H9 (cell line): ENCODE data around the gene MST1. TPM values are rescaled to one million over a fixed set of nuclear protein-coding genes. Genes with fewer than 3 reads are reported as not detected.

Source experiments
- DNase-seq: peaks from one replicate; pipeline ENCODE4 v3.0.0-alpha.2; 2017
- H2AFZ ChIP-seq: one replicate; pipeline ENCODE4 v1.6.1; 2013; ENCODE audit warnings: mild to moderate bottlenecking, low read length, control low read depth, moderate library complexity
- H2AK5ac ChIP-seq: 2 replicates; pipeline ENCODE4 v1.6.1; 2013; ENCODE audit warnings: low read length, control low read depth, mixed read lengths; ENCODE audit not compliant: insufficient read length
- H2BK120ac ChIP-seq: one replicate; pipeline ENCODE4 v1.6.1; 2013; ENCODE audit warnings: low read depth, mild to moderate bottlenecking, low read length, control low read depth, inconsistent platforms; ENCODE audit not compliant: poor library complexity, severe bottlenecking
- H2BK12ac ChIP-seq: 2 replicates; pipeline ENCODE4 v1.6.1; 2013; ENCODE audit warnings: low read length, control low read depth, mixed read lengths, low read depth; ENCODE audit not compliant: insufficient read length
- H2BK15ac ChIP-seq: 2 replicates; pipeline ENCODE4 v1.6.1; 2013; ENCODE audit warnings: low read depth, low read length, control low read depth
- H2BK20ac ChIP-seq: one replicate; pipeline ENCODE4 v1.6.1; 2013; ENCODE audit warnings: low read depth, mild to moderate bottlenecking, low read length, control low read depth, inconsistent platforms; ENCODE audit not compliant: poor library complexity, severe bottlenecking
- H2BK5ac ChIP-seq: 2 replicates; pipeline ENCODE4 v1.6.1; 2013; ENCODE audit warnings: low read length, control low read depth, mixed read lengths; ENCODE audit not compliant: insufficient read length
- H3K14ac ChIP-seq: 2 replicates; pipeline ENCODE4 v1.6.1; 2013; ENCODE audit warnings: low read length, control low read depth; ENCODE audit not compliant: insufficient read depth
- H3K18ac ChIP-seq: 2 replicates; pipeline ENCODE4 v1.6.1; 2013; ENCODE audit warnings: low read depth, mild to moderate bottlenecking, mixed read lengths, low read length, control low read depth; ENCODE audit not compliant: insufficient read length
- H3K23ac ChIP-seq: 2 replicates; pipeline ENCODE4 v1.6.1; 2013; ENCODE audit warnings: low read length, control low read depth, mixed read lengths, low read depth; ENCODE audit not compliant: insufficient read length
- H3K23me2 ChIP-seq: 2 replicates; pipeline ENCODE4 v1.6.1; 2013; ENCODE audit warnings: low read depth, mild to moderate bottlenecking, mixed read lengths, low read length, control low read depth; ENCODE audit not compliant: insufficient read length, poor library complexity, severe bottlenecking
- H3K27ac ChIP-seq: 2 replicates; pipeline ENCODE4 v1.5.1; 2013; ENCODE audit warnings: low read length, control low read depth, mixed read lengths, low read depth; ENCODE audit not compliant: insufficient read length
- H3K27me3 ChIP-seq: 2 replicates; pipeline ENCODE4 v1.6.1; 2013; ENCODE audit warnings: low read length, control low read depth, inconsistent platforms; ENCODE audit not compliant: insufficient read depth
- H3K4ac ChIP-seq: 2 replicates; pipeline ENCODE4 v1.6.1; 2013; ENCODE audit warnings: low read depth, mild to moderate bottlenecking, control low read depth, inconsistent platforms, low read length, moderate library complexity
- H3K4me1 ChIP-seq: 2 replicates; pipeline ENCODE4 v1.6.1; 2013; ENCODE audit warnings: low read length, control low read depth, inconsistent platforms; ENCODE audit not compliant: insufficient read depth
- H3K4me2 ChIP-seq: 2 replicates; pipeline ENCODE4 v1.6.1; 2013; ENCODE audit warnings: low read length, control low read depth, mixed read lengths; ENCODE audit not compliant: insufficient read length, insufficient read depth
- H3K56ac ChIP-seq: 2 replicates; pipeline ENCODE4 v1.6.1; 2013; ENCODE audit warnings: low read depth, mild to moderate bottlenecking, mixed read lengths, low read length, control low read depth; ENCODE audit not compliant: insufficient read length
- H3K79me1 ChIP-seq: 2 replicates; pipeline ENCODE4 v1.6.1; 2013; ENCODE audit warnings: low read depth, mild to moderate bottlenecking, moderate library complexity, low read length, control low read depth, inconsistent platforms; ENCODE audit not compliant: insufficient read depth, poor library complexity, severe bottlenecking
- H3K79me2 ChIP-seq: 2 replicates; pipeline ENCODE4 v1.6.1; 2013; ENCODE audit warnings: low read length, control low read depth, inconsistent platforms; ENCODE audit not compliant: insufficient read depth
- H3K9ac ChIP-seq: 2 replicates; pipeline ENCODE4 v1.6.1; 2013; ENCODE audit warnings: low read length, control low read depth, mixed read lengths; ENCODE audit not compliant: insufficient read length; ENCODE audit errors: extremely low read depth
- H3K9me3 ChIP-seq: one replicate; pipeline ENCODE4 v1.6.1; 2013; ENCODE audit warnings: low read depth, low read length, inconsistent platforms; ENCODE audit not compliant: control insufficient read depth
- H3T11ph ChIP-seq: one replicate; pipeline ENCODE4 v1.6.1; 2013; ENCODE audit warnings: mild to moderate bottlenecking, low read length, control low read depth, inconsistent platforms
- H4K20me1 ChIP-seq: one replicate; pipeline ENCODE4 v1.6.1; 2013; ENCODE audit not compliant: control insufficient read depth, insufficient read length, insufficient read depth
- H4K5ac ChIP-seq: 2 replicates; pipeline ENCODE4 v1.6.1; 2013; ENCODE audit warnings: low read depth, mild to moderate bottlenecking, mixed read lengths, low read length, control low read depth; ENCODE audit not compliant: insufficient read length
- H4K8ac ChIP-seq: replicated peaks from 2 replicates; pipeline ENCODE4 v1.6.1; 2013; ENCODE audit warnings: low read length, control low read depth, mixed read lengths, low read depth; ENCODE audit not compliant: insufficient read length
- H4K91ac ChIP-seq: 2 replicates; pipeline ENCODE4 v1.6.1; 2013; ENCODE audit warnings: low read depth, mild to moderate bottlenecking, moderate library complexity, mixed read lengths, low read length, control low read depth; ENCODE audit not compliant: insufficient read length
- H3K27ac Mint-ChIP-seq, 3 experiments: 2 replicates in 2 of 3; 3 replicates in 1 of 3; pipeline ENCODE4 v1.8.0; 2020 to 2021; ENCODE audit warnings: mixed read lengths in 3 of 3, mild to moderate bottlenecking in 1 of 3, moderate library complexity in 1 of 3
- H3K27me3 Mint-ChIP-seq: 2 replicates; pipeline ENCODE4 v1.8.0; 2021; ENCODE audit warnings: low read depth, mild to moderate bottlenecking, moderate library complexity, mixed read lengths
- H3K36me3 Mint-ChIP-seq, 3 experiments: 2 replicates in 2 of 3; 3 replicates in 1 of 3; pipeline ENCODE4 v1.8.0; 2020 to 2021; ENCODE audit warnings: low read depth in 3 of 3, mixed read lengths in 3 of 3; ENCODE audit not compliant: insufficient read depth in 1 of 3
- H3K4me1 Mint-ChIP-seq, 2 experiments: 2 replicates each; pipeline ENCODE4 v1.8.0; 2020; ENCODE audit warnings: mixed read lengths in 2 of 2
- H3K4me3 Mint-ChIP-seq, 2 experiments: 2 replicates in 1 of 2; 3 replicates in 1 of 2; pipeline ENCODE4 v1.8.0; 2020 to 2021; ENCODE audit warnings: mild to moderate bottlenecking in 2 of 2, mixed read lengths in 2 of 2, moderate library complexity in 1 of 2
- H3K9me3 Mint-ChIP-seq, 2 experiments: 2 replicates in 1 of 2; 3 replicates in 1 of 2; pipeline ENCODE4 v1.8.0; 2020; ENCODE audit warnings: mild to moderate bottlenecking in 2 of 2, mixed read lengths in 2 of 2, moderate library complexity in 1 of 2
- WGBS: extraction: QIAGEN DNeasy Blood & Tissue Kit; methylation state at CpG from one replicate; pipeline ENCODE4 v1.1.7; 2013; ENCODE audit warnings: missing lambda C conversion rate, low lambda C conversion rate, mixed read lengths; ENCODE audit not compliant: insufficient read length; ENCODE audit errors: extremely low coverage; 5-methylcytosine and 5-hydroxymethylcytosine counted together
- total RNA-seq: library from RNA; stranded (reverse); gene quantifications from 2 replicates; pipeline ENCODE4 v1.2.1, GENCODE V29; 2021
- TF ChIP-seq, protein P1 (sequence below): fragments of 200-600 bp; sonication (generic); conservative IDR thresholded peaks from 3 replicates; pipeline ENCODE4 v1.8.0; 2021; ENCODE audit warnings: antibody characterized with exemption, mild to moderate bottlenecking

The MST1 gene
- total RNA-seq, 1 experiment from 2014 or later, result 8.9 TPM

DNA sequence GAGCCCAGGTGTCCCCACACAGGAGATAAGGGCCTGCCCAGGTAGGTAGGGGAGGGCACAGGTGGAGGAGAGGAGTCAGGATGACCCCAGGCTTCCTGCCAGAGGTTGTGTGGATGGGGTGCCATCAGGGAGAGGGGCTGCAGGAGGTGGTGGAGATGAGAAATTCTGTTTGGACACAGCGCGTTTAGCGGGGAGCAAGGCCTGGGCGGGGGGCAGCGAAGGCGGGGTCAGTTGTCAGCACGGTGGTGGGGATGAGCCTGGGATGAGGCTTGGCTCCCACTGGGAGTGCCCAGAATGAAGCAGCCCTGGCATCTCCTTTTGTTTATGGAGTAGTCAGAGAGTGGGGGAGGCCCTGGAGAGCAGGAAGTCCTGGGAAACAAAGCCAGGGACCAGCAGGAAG, 14.7 kb upstream of the MST1 start:
- H4K5ac ChIP-seq, result no peak overlapping the region
- no peak overlapping the region for H3K27ac ChIP-seq
- no peak overlapping the region for H2BK12ac ChIP-seq
- Mint-ChIP-seq H3K4me1 (peaks cover 11 to 21% of the 10 kb centered on the region in 2 experiments), H3K27ac (peak overlapping the region in 1 of 3 experiments; percentile 25; a peak in 4 of 7 replicates), H3K27me3 (no peaks in the 10 kb centered on the region), H3K9me3 (no peaks in the 10 kb centered on the region), H3K36me3 (peaks cover 6 to 20% (median 18%) of the 10 kb centered on the region in 3 experiments), H3K4me3 (no peak overlapping the region; a peak in 1 of 5 replicates)
- no peak overlapping the region for H3T11ph ChIP-seq
- no peak overlapping the region for H2BK120ac ChIP-seq
- H3K4me2 ChIP-seq, result no peak overlapping the region
- H3K56ac ChIP-seq, result no peak overlapping the region
- no peak overlapping the region for H3K18ac ChIP-seq
- no peak overlapping the region for H2BK20ac ChIP-seq
- no peak overlapping the region for H3K14ac ChIP-seq
- no peak overlapping the region for H2BK5ac ChIP-seq
- no peak overlapping the region for H3K4ac ChIP-seq
- H3K79me1 ChIP-seq, result no peaks in the 10 kb centered on the region
- TF ChIP-seq, protein P1, sequence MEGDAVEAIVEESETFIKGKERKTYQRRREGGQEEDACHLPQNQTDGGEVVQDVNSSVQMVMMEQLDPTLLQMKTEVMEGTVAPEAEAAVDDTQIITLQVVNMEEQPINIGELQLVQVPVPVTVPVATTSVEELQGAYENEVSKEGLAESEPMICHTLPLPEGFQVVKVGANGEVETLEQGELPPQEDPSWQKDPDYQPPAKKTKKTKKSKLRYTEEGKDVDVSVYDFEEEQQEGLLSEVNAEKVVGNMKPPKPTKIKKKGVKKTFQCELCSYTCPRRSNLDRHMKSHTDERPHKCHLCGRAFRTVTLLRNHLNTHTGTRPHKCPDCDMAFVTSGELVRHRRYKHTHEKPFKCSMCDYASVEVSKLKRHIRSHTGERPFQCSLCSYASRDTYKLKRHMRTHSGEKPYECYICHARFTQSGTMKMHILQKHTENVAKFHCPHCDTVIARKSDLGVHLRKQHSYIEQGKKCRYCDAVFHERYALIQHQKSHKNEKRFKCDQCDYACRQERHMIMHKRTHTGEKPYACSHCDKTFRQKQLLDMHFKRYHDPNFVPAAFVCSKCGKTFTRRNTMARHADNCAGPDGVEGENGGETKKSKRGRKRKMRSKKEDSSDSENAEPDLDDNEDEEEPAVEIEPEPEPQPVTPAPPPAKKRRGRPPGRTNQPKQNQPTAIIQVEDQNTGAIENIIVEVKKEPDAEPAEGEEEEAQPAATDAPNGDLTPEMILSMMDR, result no peak
- H2AK5ac ChIP-seq, result no peak overlapping the region
- no peak overlapping the region for H3K23ac ChIP-seq
- H4K20me1 ChIP-seq, result no peaks in the 10 kb centered on the region
- H3K27me3 ChIP-seq, result no peaks in the 10 kb centered on the region
- H3K23me2 ChIP-seq, result no peaks in the 10 kb centered on the region
- no peaks in the 10 kb centered on the region for H3K79me2 ChIP-seq
- no CpG with 5 or more reads among the region's 7 CpGs for WGBS
- H4K8ac ChIP-seq, result no peak overlapping the region
- no peak for DNase-seq
- H3K4me1 ChIP-seq, result no peaks in the 10 kb centered on the region
- no peaks in the 10 kb centered on the region for H3K9me3 ChIP-seq
- H2BK15ac ChIP-seq, result no peak overlapping the region
- no peak overlapping the region for H4K91ac ChIP-seq
- no peak overlapping the region for H2AFZ ChIP-seq
- no peak overlapping the region for H3K9ac ChIP-seq
